Measurements from ENCODE around the gene PON2. TPM values are rescaled to one million over a fixed set of nuclear protein-coding genes. Genes with fewer than 3 reads are reported as not detected.

PON2 gene
- total RNA-seq, 2 experiments from 2014 or later: not detected

DNA sequence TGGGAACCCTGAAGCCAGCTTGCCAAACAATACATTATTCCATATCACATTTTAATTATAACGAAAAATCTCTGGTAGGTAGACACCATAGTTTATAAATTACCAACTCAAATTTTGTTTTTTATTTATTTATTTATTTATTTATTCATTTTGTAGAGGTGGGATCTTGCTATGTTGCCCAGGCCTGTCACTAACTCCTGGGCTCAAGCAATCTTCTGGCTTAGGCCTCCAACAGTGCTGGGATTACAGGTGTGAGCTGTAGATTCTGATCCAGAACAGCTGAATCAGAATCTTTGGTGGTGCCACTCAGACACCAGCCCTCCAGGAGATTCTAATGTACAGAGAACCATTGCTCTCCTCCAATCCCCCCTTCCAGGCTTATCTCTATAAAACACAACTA lies 1.7 kb downstream of the PON2 start:
- no peaks in the 10 kb centered on the region for H3K79me2 ChIP-seq (ENCODE audit: insufficient read depth, low read depth, low read length)
- intact Hi-C loops (cut with micrococcal nuclease; ENCODE audit: unreplicated experiment): no loop called here
- H3K9me3 ChIP-seq (ENCODE audit: low read length): no peaks in the 10 kb centered on the region
- POLR2A ChIA-PET: interaction anchor here (0.6 kb wide), 1 partner anchor 28 kb away, joined by 3 read pairs; no protein-coding TSS in a partner anchor
- CTCF ChIA-PET (ENCODE audit: unreplicated experiment): no interaction called here
- H2AFZ ChIP-seq (ENCODE audit: low read length): no peak overlapping the region
- BruUV-seq (replicated peaks): no TSS peak
- no peaks in the 10 kb centered on the region for H3K9me2 ChIP-seq (ENCODE audit: insufficient read depth, low read length)
- H3K4me2 ChIP-seq (ENCODE audit: low read length): no peak overlapping the region
- no peak for DNase-seq (ENCODE audit: low spot score)
- H3K4me3 ChIP-seq (ENCODE audit: low read depth, low read length, poor library complexity, severe bottlenecking): no peak overlapping the region
- no peaks in the 10 kb centered on the region for H3K4me1 ChIP-seq (ENCODE audit: insufficient read depth, low read length, poor library complexity, severe bottlenecking)
- H4K20me1 ChIP-seq (ENCODE audit: insufficient read depth, low read length): no peaks in the 10 kb centered on the region
- no peak overlapping the region for H3K27ac ChIP-seq (ENCODE audit: low read depth, low read length, poor library complexity, severe bottlenecking)
- H3K36me3 ChIP-seq (ENCODE audit: insufficient read depth, low read length): no peaks in the 10 kb centered on the region
- TF ChIP-seq, protein P1, sequence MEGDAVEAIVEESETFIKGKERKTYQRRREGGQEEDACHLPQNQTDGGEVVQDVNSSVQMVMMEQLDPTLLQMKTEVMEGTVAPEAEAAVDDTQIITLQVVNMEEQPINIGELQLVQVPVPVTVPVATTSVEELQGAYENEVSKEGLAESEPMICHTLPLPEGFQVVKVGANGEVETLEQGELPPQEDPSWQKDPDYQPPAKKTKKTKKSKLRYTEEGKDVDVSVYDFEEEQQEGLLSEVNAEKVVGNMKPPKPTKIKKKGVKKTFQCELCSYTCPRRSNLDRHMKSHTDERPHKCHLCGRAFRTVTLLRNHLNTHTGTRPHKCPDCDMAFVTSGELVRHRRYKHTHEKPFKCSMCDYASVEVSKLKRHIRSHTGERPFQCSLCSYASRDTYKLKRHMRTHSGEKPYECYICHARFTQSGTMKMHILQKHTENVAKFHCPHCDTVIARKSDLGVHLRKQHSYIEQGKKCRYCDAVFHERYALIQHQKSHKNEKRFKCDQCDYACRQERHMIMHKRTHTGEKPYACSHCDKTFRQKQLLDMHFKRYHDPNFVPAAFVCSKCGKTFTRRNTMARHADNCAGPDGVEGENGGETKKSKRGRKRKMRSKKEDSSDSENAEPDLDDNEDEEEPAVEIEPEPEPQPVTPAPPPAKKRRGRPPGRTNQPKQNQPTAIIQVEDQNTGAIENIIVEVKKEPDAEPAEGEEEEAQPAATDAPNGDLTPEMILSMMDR (conservative IDR thresholded peaks at IDR 0.05; ENCODE audit: low read length): no peak
- no peak for TF ChIP-seq EZH2phosphoT487 (IDR thresholded peaks at IDR 0.05; ENCODE audit: borderline replicate concordance, low read depth, low read length)

DNA sequence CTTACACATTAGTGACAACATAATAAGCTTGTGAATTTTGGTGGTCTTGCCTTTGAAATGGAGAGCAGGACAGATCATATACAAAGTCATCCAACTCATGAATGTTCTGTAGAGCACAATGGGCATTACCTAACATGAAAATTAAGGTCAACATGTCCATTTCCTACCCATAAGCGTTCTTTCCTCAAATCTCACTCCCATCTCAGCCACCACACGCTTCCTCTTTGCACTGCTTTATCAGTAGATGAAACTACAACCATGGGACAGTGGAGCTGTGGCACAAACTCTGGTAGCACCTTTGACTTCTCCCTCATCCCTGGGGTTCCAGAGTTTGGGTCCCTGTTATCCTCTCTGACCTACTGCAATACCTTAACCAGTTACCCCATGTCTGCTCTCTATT lies 2.2 kb downstream of the PON2 start:
- H3K79me2 ChIP-seq (ENCODE audit: insufficient read depth, low read depth, low read length): no peaks in the 10 kb centered on the region
- H2AFZ ChIP-seq (ENCODE audit: low read length): no peak overlapping the region
- BruUV-seq (replicated peaks): no TSS peak
- H3K9me2 ChIP-seq (ENCODE audit: insufficient read depth, low read length): no peaks in the 10 kb centered on the region
- no peak for DNase-seq (ENCODE audit: low spot score)
- no peak overlapping the region for H3K4me2 ChIP-seq (ENCODE audit: low read length)
- no peaks in the 10 kb centered on the region for H4K20me1 ChIP-seq (ENCODE audit: insufficient read depth, low read length)
- ChIA-PET CTCF (ENCODE audit: unreplicated experiment) (no interaction called here), POLR2A (interaction anchor here (0.6 kb wide), 1 partner anchor 27 kb away, joined by 3 read pairs; no protein-coding TSS in a partner anchor)
- no peak overlapping the region for H3K27ac ChIP-seq (ENCODE audit: low read depth, low read length, poor library complexity, severe bottlenecking)
- intact Hi-C loops (cut with micrococcal nuclease; ENCODE audit: unreplicated experiment): no loop called here
- no peaks in the 10 kb centered on the region for H3K36me3 ChIP-seq (ENCODE audit: insufficient read depth, low read length)
- no peak overlapping the region for H3K4me3 ChIP-seq (ENCODE audit: low read depth, low read length, poor library complexity, severe bottlenecking)
- TF ChIP-seq, protein P1 (conservative IDR thresholded peaks at IDR 0.05; ENCODE audit: low read length): no peak
- TF ChIP-seq EZH2phosphoT487 (IDR thresholded peaks at IDR 0.05; ENCODE audit: borderline replicate concordance, low read depth, low read length): no peak
- no peaks in the 10 kb centered on the region for H3K4me1 ChIP-seq (ENCODE audit: insufficient read depth, low read length, poor library complexity, severe bottlenecking)
- no peaks in the 10 kb centered on the region for H3K9me3 ChIP-seq (ENCODE audit: low read length)

DNA sequence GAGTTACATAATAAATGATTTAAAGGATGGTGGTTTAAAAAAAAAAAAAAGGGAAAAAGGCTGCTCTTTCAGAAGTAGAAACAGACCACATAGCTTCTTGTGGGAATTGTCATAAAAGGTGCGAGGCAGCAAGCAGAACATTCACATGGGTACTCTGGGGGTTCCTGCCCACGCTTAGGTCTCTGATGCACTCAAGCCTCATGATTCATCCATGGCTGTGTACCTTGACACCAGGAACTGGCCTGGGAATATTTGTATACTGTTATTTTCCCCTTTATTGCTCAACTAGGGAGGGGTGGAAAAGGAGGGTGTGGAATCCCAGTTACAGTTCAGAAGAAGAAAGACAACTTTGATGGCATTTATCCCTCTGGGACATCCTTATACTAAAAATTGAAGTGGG lies 4.0 kb downstream of the PON2 start:
- ChIA-PET POLR2A (no interaction called here), CTCF (ENCODE audit: unreplicated experiment) (no interaction called here)
- Histone ChIP-seq H3K4me2 (ENCODE audit: low read length) (no peak overlapping the region), H3K4me1 (ENCODE audit: insufficient read depth, low read length, poor library complexity, severe bottlenecking) (no peaks in the 10 kb centered on the region), H3K27ac (ENCODE audit: low read depth, low read length, poor library complexity, severe bottlenecking) (no peak overlapping the region), H3K9me3 (ENCODE audit: low read length) (no peaks in the 10 kb centered on the region), H3K4me3 (ENCODE audit: low read depth, low read length, poor library complexity, severe bottlenecking) (no peak overlapping the region), H3K79me2 (ENCODE audit: insufficient read depth, low read depth, low read length) (no peaks in the 10 kb centered on the region), H3K36me3 (ENCODE audit: insufficient read depth, low read length) (no peaks in the 10 kb centered on the region), H3K9me2 (ENCODE audit: insufficient read depth, low read length) (no peaks in the 10 kb centered on the region), H4K20me1 (ENCODE audit: insufficient read depth, low read length) (no peaks in the 10 kb centered on the region), H2AFZ (ENCODE audit: low read length) (no peak overlapping the region)
- intact Hi-C loops (cut with micrococcal nuclease; ENCODE audit: unreplicated experiment): no loop called here
- no peak for TF ChIP-seq EZH2phosphoT487 (IDR thresholded peaks at IDR 0.05; ENCODE audit: borderline replicate concordance, low read depth, low read length)
- TF ChIP-seq, protein P1 (conservative IDR thresholded peaks at IDR 0.05; ENCODE audit: low read length): no peak
- BruUV-seq (replicated peaks): no TSS peak
- no peak for DNase-seq (ENCODE audit: low spot score)
